GM12892 (cell line): ENCODE measurements around the gene MICAL2.

Experiments
- DNase-seq: peaks from one replicate; pipeline ENCODE4 v3.0.0; 2011; ENCODE audit not compliant: insufficient read length
- FAIRE-seq: peaks from 2 replicates; lab custom pipeline; 2011; peaks lifted over from hg19 to GRCh38; lab: Jason Lieb, UNC
- POLR2A ChIP-seq: IDR thresholded peaks from 2 replicates; pipeline ENCODE4 v1.6.1; 2011; ENCODE audit warnings: low read depth, low read length, control low read depth
- POLR2AphosphoS5 ChIP-seq: IDR thresholded peaks from 2 replicates; pipeline ENCODE4 v1.6.1; 2011; ENCODE audit warnings: low read depth, low read length, control low read depth
- TAF1 ChIP-seq: IDR thresholded peaks from 2 replicates; pipeline ENCODE4 v1.6.1; 2011; ENCODE audit warnings: low read depth, mild to moderate bottlenecking, control low read depth, low read length, borderline replicate concordance

Gene MICAL2

GRCh38 chr11:12133547-12134235 is 23.3 kb downstream of the MICAL2 start:
- no peak for FAIRE-seq
- no peak for DNase-seq
- TF ChIP-seq TAF1, result no peak
- TF ChIP-seq POLR2AphosphoS5, result no peak
- no peak for TF ChIP-seq POLR2A

GRCh38 chr11:12134236-12134585 is 23.8 kb downstream of the MICAL2 start:
- FAIRE-seq (no peak), DNase-seq (no peak)

GRCh38 chr11:12135185-12135584 is 24.8 kb downstream of the MICAL2 start:
- FAIRE-seq (no peak), DNase-seq (no peak)
- TF ChIP-seq TAF1 (no peak), POLR2AphosphoS5 (no peak), POLR2A (no peak)

More at GRCh38 chr11:12134236-12134585, 23.8 kb downstream of the MICAL2 start:
- TF ChIP-seq TAF1 (no peak), POLR2A (no peak), POLR2AphosphoS5 (no peak)

- DNase-seq, result no peak
- no peak for FAIRE-seq
- TF ChIP-seq POLR2A (no peak), POLR2AphosphoS5 (no peak), TAF1 (no peak)
Observed at GRCh38 chr11:12137005-12137690, 26.8 kb downstream of the MICAL2 start.

- no peak for DNase-seq
- FAIRE-seq, result no peak
- TF ChIP-seq POLR2A, result no peak
- TF ChIP-seq TAF1, result no peak
- TF ChIP-seq POLR2AphosphoS5, result no peak
Observed at GRCh38 chr11:12137938-12138731, 27.7 kb downstream of the MICAL2 start.

GRCh38 chr11:12139144-12139881 is 28.9 kb downstream of the MICAL2 start:
- DNase-seq, result no peak
- TF ChIP-seq TAF1 (no peak), POLR2A (no peak), POLR2AphosphoS5 (no peak)
- FAIRE-seq, result no peak

- FAIRE-seq (no peak), DNase-seq (no peak)
- no peak for TF ChIP-seq POLR2AphosphoS5
- no peak for TF ChIP-seq POLR2A
- no peak for TF ChIP-seq TAF1
Observed at GRCh38 chr11:12140186-12140793, 29.9 kb downstream of the MICAL2 start.

- FAIRE-seq (no peak), DNase-seq (no peak)
- TF ChIP-seq POLR2AphosphoS5 (no peak), TAF1 (no peak), POLR2A (no peak)
Observed at GRCh38 chr11:12141283-12141682, 30.9 kb downstream of the MICAL2 start.

- no peak for TF ChIP-seq POLR2AphosphoS5
- no peak for TF ChIP-seq POLR2A
- no peak for TF ChIP-seq TAF1
- no peak for FAIRE-seq
- no peak for DNase-seq
Observed at GRCh38 chr11:12142176-12142575, 31.8 kb downstream of the MICAL2 start.

- FAIRE-seq, result no peak
- TF ChIP-seq POLR2A (no peak), TAF1 (no peak), POLR2AphosphoS5 (no peak)
- no peak for DNase-seq
Observed at GRCh38 chr11:12142909-12143308, 32.5 kb downstream of the MICAL2 start.
